Gastroesophageal sphincter (tissue), 3 donors: ENCODE data around the gene BICD1.

Experiments used
- CTCF ChIP-seq, 4 experiments: fragments of 200-600 bp in 2 of 4; fragments of 450-650 bp in 2 of 4; sonication (generic) in 1 of 4; IDR thresholded peaks; one replicate each; pipeline ENCODE4 v1.5.1; 2017 to 2019; ENCODE audit warnings: antibody characterized with exemption in 4 of 4, mild to moderate bottlenecking in 2 of 4, moderate library complexity in 2 of 4
- EP300 ChIP-seq: sonication (generic); formaldehyde crosslinking; IDR thresholded peaks from one replicate; pipeline ENCODE4 v1.6.1; 2017; ENCODE audit warnings: antibody characterized with exemption, mild to moderate bottlenecking

GRCh38 chr12:32402170-32402569 lies 295.5 kb downstream of the BICD1 start:
- TF ChIP-seq CTCF (IDR thresholded peaks at IDR 0.05) (no peak), EP300 (no peak)
